HG03378 (cell line): ENCODE results near the gene SORBS1.
"Not testable (repeated sequence)": the region's sequence is repeated elsewhere in the genome, so short reads cannot be mapped to it uniquely, and the experiment has no call there.

Experiments
- ATAC-seq: cut with Tn5 transposase; IDR thresholded peaks from one replicate; pipeline ENCODE4 v1.9.1; 2021; ENCODE audit warnings: mild to moderate bottlenecking, moderate library complexity; ENCODE audit not compliant: unreplicated experiment

The SORBS1 gene

GRCh38 chr10:95356190-95356955 lies 204.8 kb downstream of the SORBS1 start:
- no peak for ATAC-seq

GRCh38 chr10:95355301-95355700 lies 205.9 kb downstream of the SORBS1 start:
- no peak for ATAC-seq

- ATAC-seq: no peak
Measured at GRCh38 chr10:95354110-95354509, 207.1 kb downstream of the SORBS1 start.

DNA sequence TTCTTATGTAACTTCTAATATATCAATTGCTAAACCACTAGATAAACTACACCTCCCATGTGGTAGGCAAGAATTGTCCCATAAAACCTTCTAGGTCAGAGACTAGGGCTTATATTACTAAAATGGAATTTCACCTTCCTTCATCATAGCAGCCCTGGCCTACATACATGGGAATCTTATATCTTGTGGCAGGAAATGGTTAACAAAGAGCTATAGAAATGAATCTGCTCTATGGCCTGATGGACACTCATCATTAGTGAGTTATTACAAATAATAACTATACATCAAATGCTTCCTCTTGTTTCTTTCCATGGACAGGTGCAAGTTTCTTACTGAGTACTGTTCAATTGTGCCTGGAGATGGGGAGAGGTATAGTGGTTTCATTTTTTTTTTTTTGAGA lies 208.0 kb downstream of the SORBS1 start:
- ATAC-seq: no peak

- ATAC-seq: no peak
Measured at GRCh38 chr10:95352684-95353083, 208.5 kb downstream of the SORBS1 start.

DNA sequence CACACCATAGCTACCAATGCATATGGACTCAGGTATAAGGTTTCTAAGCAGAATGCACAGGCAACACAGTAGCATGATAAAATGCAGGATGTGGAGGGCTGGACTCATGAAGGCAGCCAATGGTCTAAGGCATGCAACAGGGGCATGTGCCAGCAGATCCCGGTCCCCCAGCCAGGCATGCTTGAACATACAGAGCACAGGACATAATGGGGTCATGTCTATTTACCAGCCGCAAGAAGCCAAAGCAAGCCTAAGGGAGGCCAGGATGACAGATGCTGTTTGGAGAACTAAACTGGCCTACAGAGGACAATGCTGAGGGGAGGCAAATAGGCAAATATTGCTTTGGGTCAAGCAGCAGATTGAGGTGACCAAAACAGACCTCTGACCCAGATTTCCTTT lies 210.3 kb downstream of the SORBS1 start:
- no peak for ATAC-seq

DNA sequence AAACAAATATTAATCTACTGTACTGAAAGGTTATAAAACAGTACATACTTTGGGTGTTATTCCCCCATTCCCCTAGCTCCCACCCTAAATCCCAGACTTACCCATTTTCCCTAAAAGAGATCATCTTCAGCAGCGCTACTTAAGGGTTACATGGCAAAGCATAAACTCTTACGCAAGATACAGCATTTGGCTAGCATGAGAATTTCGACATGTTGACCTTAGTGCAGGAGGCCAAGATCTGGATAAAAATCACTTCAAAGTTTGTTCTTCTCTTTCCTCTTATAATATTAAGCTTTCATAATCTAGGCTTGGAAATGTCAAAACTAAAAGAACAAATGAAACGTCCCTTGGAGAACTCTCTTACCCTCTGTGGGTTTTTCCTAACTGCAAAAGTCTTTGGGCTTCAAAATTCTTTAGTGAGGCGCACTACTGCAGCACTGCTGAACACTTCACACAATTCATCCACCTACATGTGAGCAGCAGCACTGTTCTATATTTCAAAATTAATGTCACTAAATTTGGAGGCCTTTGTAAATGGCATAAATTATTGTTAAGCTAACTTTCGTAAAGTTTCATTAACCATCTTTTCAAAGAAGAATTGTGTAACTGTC lies 210.8 kb downstream of the SORBS1 start:
- no peak for ATAC-seq

DNA sequence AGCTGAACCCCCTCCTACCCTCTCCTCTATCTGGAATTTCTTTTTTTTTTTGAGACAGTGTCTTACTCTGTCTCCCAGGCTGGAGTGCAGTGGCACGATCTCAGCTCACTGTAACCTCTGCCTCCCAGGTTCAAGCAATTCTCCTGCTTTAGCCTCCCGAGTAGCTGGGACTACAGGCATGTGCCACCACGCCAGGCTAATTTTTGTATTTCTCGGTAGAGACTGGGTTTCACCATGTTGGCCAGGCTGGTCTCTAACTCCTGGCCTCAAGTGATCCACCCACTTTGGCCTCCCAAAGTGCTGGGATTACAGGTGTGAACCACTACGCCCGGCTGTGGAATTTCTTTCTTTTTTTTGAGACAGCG lies 213.8 kb downstream of the SORBS1 start:
- ATAC-seq: not testable (repeated sequence)

DNA sequence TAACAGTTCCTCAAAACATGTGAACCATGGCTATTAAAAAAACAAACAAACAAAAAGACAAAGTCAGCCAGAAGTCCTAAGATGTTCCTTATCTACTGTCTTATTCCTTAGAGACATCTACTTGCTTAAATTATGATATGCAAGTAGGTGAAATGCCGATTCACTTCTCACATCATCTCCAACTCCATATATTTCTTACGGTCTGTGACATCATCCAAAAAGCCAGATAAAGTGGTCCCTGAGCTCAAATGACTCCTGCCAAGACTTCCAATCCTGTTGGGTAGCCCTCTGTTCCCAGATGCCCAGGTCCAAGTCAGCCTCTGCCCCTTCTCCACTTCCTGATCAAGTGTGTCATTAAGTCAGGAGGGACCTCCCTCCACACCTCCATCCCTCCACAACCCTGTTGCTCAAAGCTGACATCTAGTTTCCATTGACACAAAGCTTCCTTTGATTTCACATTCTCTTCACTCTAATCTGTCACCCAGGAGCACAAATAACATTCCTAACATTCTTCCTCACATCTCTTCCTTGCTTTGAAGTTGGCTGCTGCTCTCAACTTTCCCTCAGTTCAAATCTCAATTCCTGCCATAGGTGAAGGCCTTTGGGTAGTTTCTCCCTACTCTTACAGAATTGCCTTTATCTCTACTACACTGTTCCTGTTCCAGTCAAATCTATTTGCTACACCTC lies 214.3 kb downstream of the SORBS1 start:
- no peak for ATAC-seq

DNA sequence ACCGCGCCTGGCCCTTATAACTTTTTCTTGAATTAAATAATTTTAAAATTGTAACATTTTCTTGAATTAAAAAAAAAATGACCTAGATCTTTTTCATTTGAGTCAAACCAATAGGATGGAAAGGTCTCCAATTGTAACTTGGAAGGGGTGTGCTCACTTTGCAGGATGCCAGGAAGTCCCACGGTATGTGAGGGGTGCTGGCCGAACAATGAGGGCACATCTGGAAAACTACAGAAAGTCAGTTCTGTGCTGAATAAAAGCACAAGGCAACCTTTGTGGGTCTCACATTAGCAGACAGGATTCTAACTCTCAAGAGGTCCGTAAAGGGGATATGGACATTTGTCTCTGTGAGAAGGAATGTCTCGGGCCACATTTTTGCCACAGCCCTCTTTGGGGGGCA lies 217.6 kb downstream of the SORBS1 start:
- ATAC-seq: no peak

GRCh38 chr10:95341716-95342130 lies 219.4 kb downstream of the SORBS1 start:
- no peak for ATAC-seq

DNA sequence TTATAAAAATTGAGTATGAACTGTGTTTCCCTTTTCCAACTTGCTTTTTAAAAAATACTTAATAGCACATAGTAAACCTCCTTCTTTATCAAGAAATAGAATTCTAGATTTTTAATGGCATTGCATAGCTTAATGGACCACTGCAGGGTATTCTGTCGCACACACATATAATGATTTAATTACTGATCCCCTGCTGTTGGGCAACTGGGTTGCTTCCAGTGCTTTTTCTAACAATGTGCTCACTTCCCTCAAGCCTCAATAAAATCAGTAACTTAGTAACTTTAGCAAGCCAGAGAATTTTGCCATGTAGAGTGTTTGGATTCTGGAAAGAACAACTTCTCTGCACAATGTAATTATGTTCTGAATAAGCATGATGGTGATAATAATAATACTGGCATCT lies 221.3 kb downstream of the SORBS1 start:
- ATAC-seq: no peak

DNA sequence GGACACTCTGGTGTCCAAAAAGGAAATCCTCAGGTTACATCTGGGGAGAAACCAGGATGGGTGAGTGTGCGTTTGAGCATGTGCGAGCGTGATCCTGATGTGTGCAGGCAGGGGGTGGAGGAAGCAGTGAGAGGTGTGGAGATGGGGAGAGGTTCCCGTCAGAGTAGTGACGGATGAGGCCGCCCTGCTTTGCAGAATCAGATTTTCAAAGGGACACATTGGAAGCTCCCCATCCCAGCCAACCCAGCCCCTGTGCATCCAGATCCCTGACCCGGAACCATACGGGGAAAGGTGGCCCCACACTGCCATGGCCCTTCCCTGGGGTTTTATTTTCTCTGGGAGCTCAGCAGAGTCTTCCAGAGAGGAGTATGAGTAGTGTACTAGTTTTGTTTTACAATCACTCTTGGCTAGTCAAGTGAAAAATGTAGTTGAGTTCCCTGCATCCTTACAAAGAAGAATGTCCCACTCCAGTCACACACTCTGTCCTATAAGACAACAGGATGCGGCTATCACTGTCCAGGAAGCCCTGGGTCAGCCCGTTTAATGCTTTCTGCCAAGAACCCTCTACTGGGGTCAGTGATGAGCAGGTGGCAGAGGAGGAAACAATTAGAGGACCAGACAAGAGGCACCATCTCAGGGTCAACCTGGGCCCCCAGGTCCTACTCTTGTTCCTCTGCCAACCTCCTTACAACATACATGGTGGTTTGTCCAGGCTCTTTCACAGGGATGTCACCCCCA lies 223.6 kb downstream of the SORBS1 start:
- ATAC-seq: no peak

- ATAC-seq: no peak
Measured at GRCh38 chr10:95336702-95337101, 224.5 kb downstream of the SORBS1 start.

DNA sequence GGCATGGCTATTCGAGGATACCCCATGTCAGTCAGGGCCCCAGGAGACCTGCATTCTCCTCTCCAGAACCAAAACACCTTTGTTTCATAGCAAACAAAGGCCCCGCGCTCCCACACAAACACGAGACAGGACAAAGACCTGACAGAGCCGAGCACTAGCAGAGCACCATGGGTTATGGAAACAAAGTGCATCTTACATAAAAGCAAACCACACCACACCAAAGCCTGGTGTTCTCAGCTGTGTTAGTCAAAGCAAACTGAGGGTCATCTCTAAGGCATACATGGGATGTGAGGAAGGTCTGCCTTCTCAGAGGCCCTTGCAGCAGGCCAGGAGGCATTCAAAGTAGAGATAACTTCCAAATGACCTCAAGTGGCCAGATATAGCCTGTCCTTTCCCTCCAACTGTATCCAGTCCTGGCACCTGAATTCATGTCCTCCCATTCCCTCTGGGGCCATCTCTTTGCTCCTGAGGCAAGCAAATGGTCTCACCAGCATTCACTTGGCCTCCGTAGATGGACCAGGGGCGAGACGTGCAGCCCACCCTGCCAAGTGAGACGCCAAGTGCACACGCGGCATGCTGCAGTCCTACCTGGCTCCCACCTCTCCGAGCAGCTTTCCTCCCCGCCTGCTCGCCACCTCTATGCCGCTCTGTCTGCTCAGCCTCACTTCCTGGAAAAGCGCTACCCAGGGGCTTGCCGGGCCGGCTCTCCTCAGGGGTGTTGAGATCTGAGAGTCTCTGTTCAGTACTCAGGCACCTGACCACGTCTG lies 225.1 kb downstream of the SORBS1 start:
- no peak for ATAC-seq

DNA sequence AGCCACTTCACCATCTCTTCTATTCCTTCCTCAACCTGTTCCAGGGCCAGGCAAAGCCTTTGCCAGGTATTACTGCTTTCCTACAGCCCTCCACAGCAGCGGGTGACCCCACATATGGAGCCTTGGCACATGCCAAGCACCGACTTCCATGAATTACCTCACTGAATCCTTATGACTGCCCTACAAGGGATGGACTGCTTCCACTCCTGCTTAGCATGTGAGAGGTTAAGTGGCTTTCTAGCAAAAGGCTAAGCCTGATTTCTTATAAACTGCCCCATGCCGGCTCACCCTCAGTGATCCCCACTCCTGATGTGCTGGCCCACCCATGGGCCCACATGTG lies 226.4 kb downstream of the SORBS1 start:
- no peak for ATAC-seq

DNA sequence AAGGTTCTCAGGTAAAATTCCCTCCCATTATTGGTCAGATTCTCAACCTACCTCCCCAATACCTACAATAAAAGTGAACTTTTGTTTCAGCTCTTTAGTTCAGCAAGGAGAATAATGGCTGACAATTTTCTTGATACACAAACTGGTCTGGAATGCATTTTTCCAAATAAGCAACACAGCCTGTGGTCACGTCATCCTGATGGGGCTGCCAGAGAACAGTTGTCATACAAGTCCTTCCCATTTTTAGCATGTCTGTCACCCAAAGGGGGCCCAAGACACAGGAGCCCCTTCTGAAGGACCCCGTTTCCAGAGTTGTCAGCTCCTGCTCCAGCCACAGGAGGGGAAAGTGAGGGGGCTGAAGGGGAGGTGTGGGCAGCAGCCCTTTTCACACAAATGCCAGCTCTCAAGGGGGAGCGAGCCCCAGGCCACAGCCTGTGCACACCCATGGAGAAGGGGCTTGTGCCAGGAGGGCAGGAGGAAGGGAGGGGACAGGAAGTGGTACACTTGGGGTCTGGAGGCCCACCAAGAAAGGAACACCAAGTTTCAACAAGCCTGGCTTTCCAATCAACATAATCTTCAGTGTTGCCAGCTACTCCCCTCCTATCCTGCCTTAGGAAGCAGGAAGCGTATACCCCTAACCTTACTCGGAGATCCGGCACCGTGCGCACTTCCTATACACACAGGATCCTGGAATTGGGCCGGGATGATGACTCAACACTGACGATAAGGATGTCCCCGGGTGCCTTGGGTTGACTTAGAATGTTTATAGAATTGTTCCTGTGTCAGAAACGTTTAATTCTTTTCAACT lies 227.0 kb downstream of the SORBS1 start:
- no peak for ATAC-seq

- ATAC-seq: no peak
Measured at GRCh38 chr10:95332666-95333249, 228.4 kb downstream of the SORBS1 start.

- no peak for ATAC-seq
Measured at GRCh38 chr10:95331596-95332130, 229.5 kb downstream of the SORBS1 start.
